HG02884 (cell line): Measurements from ENCODE around the gene SLC22A23.

Source experiments
- ATAC-seq: cut with Tn5 transposase; IDR thresholded peaks from one replicate; pipeline ENCODE4 v1.9.1; 2021; ENCODE audit warnings: mild to moderate bottlenecking, moderate library complexity; ENCODE audit not compliant: unreplicated experiment

Gene SLC22A23

GRCh38 chr6:3446184-3446583, 10.7 kb downstream of the SLC22A23 start:
- no peak for ATAC-seq

GRCh38 chr6:3444276-3445088, 12.4 kb downstream of the SLC22A23 start:
- ATAC-seq, result no peak

GRCh38 chr6:3443221-3443515, 13.7 kb downstream of the SLC22A23 start:
- ATAC-seq, result no peak

GRCh38 chr6:3442431-3443220, 14.2 kb downstream of the SLC22A23 start:
- no peak for ATAC-seq

- ATAC-seq, result no peak
These were observed 15.9 kb downstream of the SLC22A23 start for GRCh38 chr6:3440911-3441310.

GRCh38 chr6:3439961-3440360, 16.9 kb downstream of the SLC22A23 start:
- ATAC-seq, result no peak

- ATAC-seq, result no peak
These were observed 18.4 kb downstream of the SLC22A23 start for GRCh38 chr6:3438190-3439167.

- no peak for ATAC-seq
These were observed 23.8 kb downstream of the SLC22A23 start for GRCh38 chr6:3433005-3433404.

- ATAC-seq, result no peak
These were observed 24.4 kb downstream of the SLC22A23 start for GRCh38 chr6:3432416-3432815.

GRCh38 chr6:3431994-3432393, 24.9 kb downstream of the SLC22A23 start:
- no peak for ATAC-seq

- no peak for ATAC-seq
These were observed 27.6 kb downstream of the SLC22A23 start for GRCh38 chr6:3429211-3429610.

- ATAC-seq, result no peak
These were observed 28.1 kb downstream of the SLC22A23 start for GRCh38 chr6:3428700-3429099.

GRCh38 chr6:3428247-3428646, 28.6 kb downstream of the SLC22A23 start:
- no peak for ATAC-seq

- ATAC-seq, result no peak
These were observed 29.2 kb downstream of the SLC22A23 start for GRCh38 chr6:3427687-3428085.

- no peak for ATAC-seq
These were observed 29.7 kb downstream of the SLC22A23 start for GRCh38 chr6:3426927-3427686.

- no peak for ATAC-seq
These were observed 30.5 kb downstream of the SLC22A23 start for GRCh38 chr6:3426091-3426926.

- ATAC-seq, result no peak
These were observed 31.3 kb downstream of the SLC22A23 start for GRCh38 chr6:3425574-3425973.

GRCh38 chr6:3424185-3424927, 32.5 kb downstream of the SLC22A23 start:
- ATAC-seq, result no peak
